MCF 10A (cell line): ENCODE results near the gene FAM170B. TPM values are rescaled to one million over a fixed set of nuclear protein-coding genes. Genes with fewer than 3 reads are reported as not detected.

Experiments used
- BruUV-seq: library from RNA; stranded (reverse); fragments of 400-500 nt; replicated peaks from 2 replicates; lab custom pipeline; 2021; lab: Mats Ljungman, UMichigan
- CTCF ChIA-PET: fragments of 300-600 bp; sonication (Branson Sonifier 250); formaldehyde crosslinking; extraction: SDS; loops from one replicate; lab custom pipeline; 2021; ENCODE audit warnings: antibody characterized with exemption, inconsistent platforms; lab: Yijun Ruan, JAX
- POLR2A ChIA-PET: fragments of 300-600, 350-650 bp; sonication (Branson Sonifier 250); formaldehyde crosslinking; extraction: SDS; loops from one replicate; lab custom pipeline; 2020; ENCODE audit warnings: antibody characterized with exemption, inconsistent platforms; lab: Yijun Ruan, JAX
- DNase-seq: peaks from one replicate; pipeline ENCODE4 v3.0.0-alpha.2; 2018; ENCODE audit not compliant: unreplicated experiment
- H3K27ac Mint-ChIP-seq: one replicate; pipeline ENCODE4 v1.8.0; 2022; ENCODE audit warnings: mild to moderate bottlenecking, low read depth, mixed read lengths; ENCODE audit not compliant: unreplicated experiment
- H3K27me3 Mint-ChIP-seq: one replicate; pipeline ENCODE4 v1.8.0; 2022; ENCODE audit warnings: mixed read lengths; ENCODE audit not compliant: insufficient read depth, unreplicated experiment
- H3K36me3 Mint-ChIP-seq: one replicate; pipeline ENCODE4 v1.8.0; 2022; ENCODE audit warnings: mild to moderate bottlenecking, moderate library complexity, mixed read lengths; ENCODE audit not compliant: insufficient read depth, unreplicated experiment
- H3K4me1 Mint-ChIP-seq: one replicate; pipeline ENCODE4 v1.8.0; 2022; ENCODE audit warnings: mixed read lengths; ENCODE audit not compliant: insufficient read depth, unreplicated experiment
- H3K4me3 Mint-ChIP-seq: one replicate; pipeline ENCODE4 v1.8.0; 2022; ENCODE audit warnings: mild to moderate bottlenecking, moderate library complexity, mixed read lengths; ENCODE audit not compliant: unreplicated experiment
- H3K9me3 Mint-ChIP-seq: one replicate; pipeline ENCODE4 v1.8.0; 2022; ENCODE audit warnings: mixed read lengths; ENCODE audit not compliant: unreplicated experiment
- intact Hi-C: fragments of 100-400 bp; cut with micrococcal nuclease; formaldehyde crosslinking; loops from 2 replicates; pipeline ENCODE4 v1.14.1; 2022
- total RNA-seq: library from RNA; stranded (reverse); gene quantifications from 2 replicates; pipeline ENCODE4 v1.2.3, GENCODE V29; 2022
- TF ChIP-seq, protein P1 (sequence below): fragments of 200-600 bp; IDR thresholded peaks from one replicate; pipeline ENCODE4 v1.8.0; 2022; ENCODE audit warnings: antibody characterized with exemption, mild to moderate bottlenecking; ENCODE audit not compliant: unreplicated experiment

FAM170B gene
- total RNA-seq, 1 experiment from 2014 or later = not detected

DNA sequence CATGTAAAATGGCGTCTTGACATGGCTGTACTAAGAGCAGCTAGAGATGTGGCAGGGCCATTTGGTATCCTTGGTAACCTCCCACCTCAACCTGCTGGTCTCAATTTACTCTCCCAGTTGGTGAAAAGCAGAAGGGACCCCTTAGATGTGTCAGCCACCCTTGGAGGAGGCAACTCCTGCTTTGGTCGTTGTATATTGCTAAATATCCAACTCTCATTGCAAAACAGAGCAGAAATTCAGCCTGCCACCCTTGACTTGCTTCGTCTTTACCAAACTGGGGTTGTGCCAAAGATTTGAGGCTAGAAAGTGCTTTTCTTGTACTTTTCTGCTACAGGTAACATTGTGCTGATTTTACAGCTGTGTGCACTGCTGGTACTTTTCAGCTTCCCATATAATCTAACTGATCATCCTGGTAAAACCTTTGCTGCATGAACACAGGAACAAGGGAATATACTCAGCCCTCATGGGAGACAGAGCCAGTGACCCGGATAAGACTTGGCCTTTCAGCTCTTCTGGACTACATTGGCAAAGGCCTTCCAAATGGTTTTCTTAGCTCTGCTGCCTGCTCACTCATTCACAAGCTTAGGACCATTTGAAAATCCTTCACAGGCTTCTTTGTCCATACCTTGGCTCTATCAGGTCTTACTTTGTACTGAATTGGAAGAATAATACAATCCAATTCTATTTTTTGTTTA is 16.3 kb downstream of the FAM170B start:
- BruUV-seq = no TSS peak
- TF ChIP-seq, protein P1, sequence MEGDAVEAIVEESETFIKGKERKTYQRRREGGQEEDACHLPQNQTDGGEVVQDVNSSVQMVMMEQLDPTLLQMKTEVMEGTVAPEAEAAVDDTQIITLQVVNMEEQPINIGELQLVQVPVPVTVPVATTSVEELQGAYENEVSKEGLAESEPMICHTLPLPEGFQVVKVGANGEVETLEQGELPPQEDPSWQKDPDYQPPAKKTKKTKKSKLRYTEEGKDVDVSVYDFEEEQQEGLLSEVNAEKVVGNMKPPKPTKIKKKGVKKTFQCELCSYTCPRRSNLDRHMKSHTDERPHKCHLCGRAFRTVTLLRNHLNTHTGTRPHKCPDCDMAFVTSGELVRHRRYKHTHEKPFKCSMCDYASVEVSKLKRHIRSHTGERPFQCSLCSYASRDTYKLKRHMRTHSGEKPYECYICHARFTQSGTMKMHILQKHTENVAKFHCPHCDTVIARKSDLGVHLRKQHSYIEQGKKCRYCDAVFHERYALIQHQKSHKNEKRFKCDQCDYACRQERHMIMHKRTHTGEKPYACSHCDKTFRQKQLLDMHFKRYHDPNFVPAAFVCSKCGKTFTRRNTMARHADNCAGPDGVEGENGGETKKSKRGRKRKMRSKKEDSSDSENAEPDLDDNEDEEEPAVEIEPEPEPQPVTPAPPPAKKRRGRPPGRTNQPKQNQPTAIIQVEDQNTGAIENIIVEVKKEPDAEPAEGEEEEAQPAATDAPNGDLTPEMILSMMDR = no peak
- no peak overlapping the region for H3K4me3 Mint-ChIP-seq
- intact Hi-C loops = no loop called here
- peaks cover 8% of the 10 kb centered on the region for H3K9me3 Mint-ChIP-seq
- CTCF ChIA-PET = no interaction called here
- peaks cover 5% of the 10 kb centered on the region for H3K4me1 Mint-ChIP-seq
- H3K27me3 Mint-ChIP-seq = peaks cover 20% of the 10 kb centered on the region
- POLR2A ChIA-PET = no interaction called here
- no peaks in the 10 kb centered on the region for H3K36me3 Mint-ChIP-seq
- no peak overlapping the region for H3K27ac Mint-ChIP-seq
- no peak for DNase-seq

DNA sequence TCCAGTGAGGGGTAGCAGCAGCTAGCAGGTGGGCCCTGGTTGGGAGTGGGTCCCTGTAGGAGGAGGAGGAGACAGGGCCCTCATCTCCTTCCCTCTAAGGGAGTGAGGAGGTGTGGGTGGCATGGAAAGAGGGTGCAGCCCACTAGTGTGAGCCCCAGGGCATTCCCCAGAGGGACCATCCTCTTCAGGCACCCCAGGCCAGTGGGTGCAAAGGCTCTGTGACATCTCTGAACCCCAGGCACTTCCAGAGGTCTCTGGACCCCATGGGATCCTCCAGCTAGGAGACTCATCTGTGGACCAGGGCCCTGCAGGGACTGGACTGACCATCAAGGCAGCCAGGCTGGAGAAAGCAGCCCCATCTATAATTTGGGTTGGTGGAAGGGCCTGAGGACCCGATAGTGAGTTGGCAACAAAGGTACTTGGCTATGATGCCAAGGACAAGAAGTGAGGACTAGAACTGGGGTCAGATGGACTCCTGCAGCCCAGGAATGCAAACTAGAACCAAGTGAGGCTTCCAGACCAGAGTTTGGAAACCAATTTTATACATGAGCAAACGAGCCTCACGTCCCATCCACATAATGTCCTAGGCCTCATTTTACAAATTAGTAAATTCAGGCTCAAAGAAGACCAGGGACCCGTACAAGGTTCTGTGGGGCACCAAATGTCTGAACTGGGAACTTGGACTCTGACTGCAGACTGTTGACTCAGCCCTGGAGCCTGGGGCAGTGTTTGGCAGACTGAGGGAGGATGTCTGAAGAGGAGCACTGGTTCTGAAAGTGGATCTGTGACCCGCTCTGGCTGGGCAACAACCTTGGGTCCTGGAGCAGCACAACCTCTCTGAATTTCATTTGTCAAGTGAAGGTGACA is 17.1 kb downstream of the FAM170B start:
- Mint-ChIP-seq H3K4me3 (no peak overlapping the region), H3K27ac (no peak overlapping the region), H3K36me3 (no peaks in the 10 kb centered on the region), H3K27me3 (peaks cover 14% of the 10 kb centered on the region), H3K4me1 (peaks cover 2% of the 10 kb centered on the region), H3K9me3 (peaks cover 4% of the 10 kb centered on the region)
- DNase-seq = no peak
- BruUV-seq = no TSS peak
- intact Hi-C loops = no loop called here
- ChIA-PET POLR2A (no interaction called here), CTCF (no interaction called here)
- TF ChIP-seq, protein P1 = no peak

DNA sequence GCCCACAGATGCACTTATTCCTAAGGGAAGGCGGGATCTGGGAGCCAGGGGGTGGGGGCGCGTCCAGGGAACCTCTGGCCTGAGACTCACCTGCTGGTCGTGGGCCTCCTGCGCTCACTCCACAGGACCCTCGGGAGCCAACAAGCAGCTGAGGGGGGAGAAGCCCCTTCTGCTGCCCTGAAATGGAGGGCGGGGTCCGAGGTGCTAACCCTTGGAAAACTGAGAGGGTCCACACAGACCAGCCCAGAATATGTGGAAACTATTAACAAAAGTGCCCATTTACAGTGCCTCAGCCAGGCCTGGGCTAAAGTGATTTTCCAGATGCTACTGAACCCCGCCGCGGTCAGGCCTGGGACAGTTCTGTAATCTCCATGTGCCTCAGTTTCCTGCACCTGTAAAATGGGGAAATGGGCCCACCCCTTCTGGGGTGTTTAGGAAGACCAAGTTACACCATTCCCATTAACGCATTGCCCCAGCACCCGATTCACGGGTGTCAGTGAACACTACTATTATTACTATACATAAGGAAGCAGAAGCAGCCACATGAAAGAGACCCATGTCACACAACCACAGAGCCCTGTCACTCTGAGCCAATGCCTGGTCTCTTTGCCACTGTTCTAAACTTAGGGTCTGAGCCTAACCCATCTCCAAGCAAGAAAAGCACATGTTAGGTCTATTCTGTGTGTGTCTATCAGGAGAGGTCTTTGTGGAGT is 17.9 kb downstream of the FAM170B start:
- intact Hi-C loops = no loop called here
- BruUV-seq = no TSS peak
- Mint-ChIP-seq H3K27ac (no peak overlapping the region), H3K27me3 (peaks cover 6% of the 10 kb centered on the region), H3K4me3 (no peak overlapping the region), H3K9me3 (no peaks in the 10 kb centered on the region), H3K36me3 (no peaks in the 10 kb centered on the region), H3K4me1 (no peaks in the 10 kb centered on the region)
- ChIA-PET POLR2A (no interaction called here), CTCF (no interaction called here)
- DNase-seq = no peak
- TF ChIP-seq, protein P1 = no peak
